Spleen (tissue), 7 donors: ENCODE measurements around the gene CCDC50.

Experiments used
- CTCF ChIP-seq, 11 experiments: fragments of 200-600 bp in 7 of 11; fragments of 450-650 bp in 4 of 11; sonication (generic) in 4 of 11; IDR thresholded peaks in 8 of 11; conservative IDR thresholded peaks in 3 of 11; 1 replicate in 7 of 11; 2 replicates in 4 of 11; pipeline versions ENCODE4 v1.4.0 to v1.8.0; 2016 to 2021; ENCODE audit warnings: antibody characterized with exemption in 11 of 11, inconsistent platforms in 4 of 11, mild to moderate bottlenecking in 1 of 11
- POLR2A ChIP-seq, 3 donors: fragments of 450-650 bp; IDR thresholded peaks; one replicate each; pipeline ENCODE4 v1.5.1; 2017; ENCODE audit warnings: antibody characterized with exemption in 3 of 3, mild to moderate bottlenecking in 1 of 3
- donor health status: DM: no; HTN: no; CAD: no; lungs with moderate emphysema.
- donor health status: DM: no; HTN: no; CAD: no.
- donor health status: DM: no; HTN: no; CAD: no.

GRCh38 chr3:191361456-191361855 lies 32.3 kb downstream of the CCDC50 start:
- no peak for TF ChIP-seq CTCF (IDR thresholded peaks at IDR 0.05 in 8 of 11, conservative IDR thresholded peaks at IDR 0.05 in 3 of 11)
- TF ChIP-seq POLR2A (IDR thresholded peaks at IDR 0.05), result no peak
